ENCODE measurements around the gene ARMC5.

Gene ARMC5

GRCh38 chr16:31458844-31459686 lies at the start of gene ARMC5:
ARMC5 (plus strand) TSS chr16:31459501; CDS start chr16:31459525, 24 bp downstream.
- peak; percentile 99 for DNase-seq (ENCODE audit: low read depth, low spot score)
- TF ChIP-seq CTCF (IDR thresholded peaks at IDR 0.05; ENCODE audit: low read depth, low read length) = peak; percentile 62
- H3K4me3 ChIP-seq (ENCODE audit: low read depth, low read length) = peak within 1 kb of the TSS; percentile 62
- in situ Hi-C loops (cut with HindIII; ENCODE audit: low sequenced_read_pairs) = loop anchor here (25.0 kb wide), 1 partner anchor 272 kb away; the partner anchor contains the start of gene FUS

GRCh38 chr16:31410082-31410481 lies 49.2 kb upstream of the ARMC5 start:
- in situ Hi-C loops (cut with HindIII; ENCODE audit: low sequenced_read_pairs) = no loop called here
- no peak for TF ChIP-seq CTCF (IDR thresholded peaks at IDR 0.05; ENCODE audit: low read depth, low read length)
- H3K4me3 ChIP-seq (ENCODE audit: low read depth, low read length) = no peak overlapping the region
- no peak for DNase-seq (ENCODE audit: low read depth, low spot score)

GRCh38 chr16:31411024-31411844 lies 48.1 kb upstream of the ARMC5 start:
- DNase-seq (ENCODE audit: low read depth, low spot score) = no peak
- H3K4me3 ChIP-seq (ENCODE audit: low read depth, low read length) = no peak overlapping the region
- TF ChIP-seq CTCF (IDR thresholded peaks at IDR 0.05; ENCODE audit: low read depth, low read length) = no peak
- in situ Hi-C loops (cut with HindIII; ENCODE audit: low sequenced_read_pairs) = no loop called here

- TF ChIP-seq CTCF (IDR thresholded peaks at IDR 0.05; ENCODE audit: low read depth, low read length) = no peak
- no peak for DNase-seq (ENCODE audit: low read depth, low spot score)
- in situ Hi-C loops (cut with HindIII; ENCODE audit: low sequenced_read_pairs) = no loop called here
- no peak overlapping the region for H3K4me3 ChIP-seq (ENCODE audit: low read depth, low read length)
Observed at GRCh38 chr16:31412750-31413149, 46.6 kb upstream of the ARMC5 start.

- no peak for DNase-seq (ENCODE audit: low read depth, low spot score)
- no peak overlapping the region for H3K4me3 ChIP-seq (ENCODE audit: low read depth, low read length)
- in situ Hi-C loops (cut with HindIII; ENCODE audit: low sequenced_read_pairs) = no loop called here
- TF ChIP-seq CTCF (IDR thresholded peaks at IDR 0.05; ENCODE audit: low read depth, low read length) = no peak
Observed at GRCh38 chr16:31413381-31413780, 45.9 kb upstream of the ARMC5 start.

- in situ Hi-C loops (cut with HindIII; ENCODE audit: low sequenced_read_pairs) = no loop called here
- TF ChIP-seq CTCF (IDR thresholded peaks at IDR 0.05; ENCODE audit: low read depth, low read length) = no peak
- no peak for DNase-seq (ENCODE audit: low read depth, low spot score)
- no peak overlapping the region for H3K4me3 ChIP-seq (ENCODE audit: low read depth, low read length)
Observed at GRCh38 chr16:31413943-31414342, 45.4 kb upstream of the ARMC5 start.

All from astrocyte of the spinal cord (primary cell).